Endothelial cell of umbilical vein (primary cell): ENCODE measurements around the gene TNIP1. TPM values are rescaled to one million over a fixed set of nuclear protein-coding genes. Genes with fewer than 3 reads are reported as not detected.
A peak's percentile ranks its signal among the peaks of the same experiment; 100 is the strongest.

Experiments used
- BruUV-seq: library from RNA; stranded (reverse); fragments of 400-500 nt; replicated peaks from 2 replicates; lab custom pipeline; 2021; lab: Mats Ljungman, UMichigan
- CTCF ChIA-PET: fragments of 300-600, 350-600 bp; sonication (Branson Sonifier 250); formaldehyde crosslinking; loops from one replicate; lab custom pipeline; 2021; ENCODE audit warnings: antibody characterized with exemption, inconsistent platforms; lab: Charles Lee
- POLR2A ChIA-PET: fragments of 300-600, 350-600 bp; sonication (Branson Sonifier 250); formaldehyde crosslinking; loops from one replicate; lab custom pipeline; 2021; ENCODE audit warnings: antibody characterized with exemption, inconsistent platforms; lab: Charles Lee
- DNase-seq: peaks from one replicate; pipeline ENCODE4 v3.0.0-alpha.2; 2011; ENCODE audit warnings: low read depth, low spot score
- FAIRE-seq: peaks from 2 replicates; lab custom pipeline; 2011; peaks lifted over from hg19 to GRCh38; lab: Jason Lieb, UNC
- H2AFZ ChIP-seq: 2 replicates; pipeline ENCODE4 v1.6.0; 2012; ENCODE audit warnings: low read depth, low read length, control low read depth, inconsistent platforms
- H3K27ac ChIP-seq: 2 replicates; pipeline ENCODE4 v1.5.1; 2011; ENCODE audit warnings: low read depth, mild to moderate bottlenecking, control low read depth, low read length, moderate library complexity; ENCODE audit not compliant: insufficient read depth
- H3K27me3 ChIP-seq, 2 experiments: 2 replicates each; pipeline versions ENCODE4 v1.6.0 to v1.6.1; 2011; ENCODE audit warnings: low read length in 2 of 2, mixed read lengths in 1 of 2; ENCODE audit not compliant: control insufficient read depth in 2 of 2, insufficient read depth in 2 of 2
- H3K36me3 ChIP-seq, 2 experiments: 2 replicates in 1 of 2; 3 replicates in 1 of 2; pipeline ENCODE4 v1.5.1; 2011; ENCODE audit warnings: low read length in 2 of 2, mild to moderate bottlenecking in 1 of 2, moderate library complexity in 1 of 2; ENCODE audit not compliant: control insufficient read depth in 2 of 2, insufficient read depth in 2 of 2; ENCODE audit errors: extremely low read depth in 1 of 2
- H3K4me1 ChIP-seq: 3 replicates; pipeline ENCODE4 v1.5.1; 2011; ENCODE audit warnings: mild to moderate bottlenecking, low read length; ENCODE audit not compliant: control insufficient read depth, insufficient read depth; ENCODE audit errors: extremely low read depth
- H3K4me2 ChIP-seq: 2 replicates; pipeline ENCODE4 v1.6.1; 2011; ENCODE audit warnings: low read length, control low read depth, mixed read lengths; ENCODE audit not compliant: insufficient read depth
- H3K4me3 ChIP-seq, 3 experiments: fragments of 200-600 bp in 1 of 3; sonication (generic), shearing (Covaris generic) in 1 of 3; replicated peaks in 1 of 3; 2 replicates each; pipeline ENCODE4 v1.5.1; 2011 to 2016; ENCODE audit warnings: control low read depth in 3 of 3, low read length in 3 of 3, mild to moderate bottlenecking in 2 of 3, inconsistent platforms in 1 of 3, low read depth in 1 of 3, moderate library complexity in 1 of 3; ENCODE audit not compliant: insufficient read depth in 1 of 3
- H3K79me2 ChIP-seq: 2 replicates; pipeline ENCODE4 v1.6.0; 2012; ENCODE audit warnings: low read length, inconsistent platforms; ENCODE audit not compliant: control insufficient read depth, insufficient read depth
- H3K9ac ChIP-seq: replicated peaks from 2 replicates; pipeline ENCODE3; 2011; ENCODE audit warnings: low read length, control low read depth; ENCODE audit not compliant: insufficient read depth; ENCODE audit errors: extremely low read depth
- H3K9me1 ChIP-seq: replicated peaks from 3 replicates; pipeline ENCODE4 v1.6.0; 2011; ENCODE audit warnings: mild to moderate bottlenecking, low read length; ENCODE audit not compliant: control insufficient read depth, insufficient read depth; ENCODE audit errors: extremely low read depth
- H3K9me3 ChIP-seq: replicated peaks from 2 replicates; pipeline ENCODE4 v1.5.1; 2012; ENCODE audit warnings: low read length, inconsistent platforms; ENCODE audit not compliant: control insufficient read depth, insufficient read depth
- H4K20me1 ChIP-seq: replicated peaks from 2 replicates; pipeline ENCODE3; 2011; ENCODE audit warnings: mild to moderate bottlenecking, low read length; ENCODE audit not compliant: control insufficient read depth, insufficient read depth; ENCODE audit errors: extremely low read depth
- CTCF ChIP-seq, 2 donors: IDR thresholded peaks; 1 replicate in 1 of 2; 2 replicates in 1 of 2; pipeline ENCODE4 v1.5.1; 2011; ENCODE audit warnings: low read length in 2 of 2, mild to moderate bottlenecking in 2 of 2, moderate library complexity in 2 of 2, control low read depth in 1 of 2, inconsistent platforms in 1 of 2, low read depth in 1 of 2; ENCODE audit not compliant: insufficient read depth in 1 of 2; ENCODE audit errors: extremely low read depth in 1 of 2
- EZH2 ChIP-seq: IDR thresholded peaks from 2 replicates; pipeline ENCODE4 v1.6.1; 2012; ENCODE audit warnings: borderline replicate concordance, low read depth, mild to moderate bottlenecking, moderate library complexity, low read length, inconsistent platforms; ENCODE audit not compliant: severe bottlenecking
- FOS ChIP-seq: IDR thresholded peaks from 2 replicates; pipeline ENCODE4 v1.6.1; 2011; ENCODE audit warnings: mild to moderate bottlenecking, low read length, moderate library complexity, borderline replicate concordance; ENCODE audit not compliant: insufficient read depth
- GATA2 ChIP-seq: IDR thresholded peaks from 2 replicates; pipeline ENCODE4 v1.7.0; 2011; ENCODE audit warnings: low read depth, mild to moderate bottlenecking, moderate library complexity, mixed read lengths, low read length; ENCODE audit not compliant: insufficient read length, insufficient read depth
- JUN ChIP-seq: IDR thresholded peaks from 2 replicates; pipeline ENCODE4 v1.6.1; 2011; ENCODE audit warnings: borderline replicate concordance, low read depth; ENCODE audit not compliant: insufficient read length, insufficient read depth
- MYC ChIP-seq: IDR thresholded peaks from one replicate; pipeline ENCODE4 v1.6.1; 2011; ENCODE audit warnings: mild to moderate bottlenecking, low read depth, low read length
- POLR2A ChIP-seq: IDR thresholded peaks from 2 replicates; pipeline ENCODE4 v1.6.1; 2012; ENCODE audit warnings: low read depth, mild to moderate bottlenecking, control low read depth, low read length
- POLR2AphosphoS5 ChIP-seq: IDR thresholded peaks from 2 replicates; pipeline ENCODE4 v1.6.1; 2012; ENCODE audit warnings: low read depth, mild to moderate bottlenecking, control low read depth, low read length, moderate library complexity; ENCODE audit not compliant: insufficient read depth
- dilution Hi-C: fragments of 300-500 bp; cut with MboI; formaldehyde crosslinking; loops from one replicate; pipeline ENCODE4 v1.15.0; 2019; ENCODE audit warnings: low sequenced_read_pairs; ENCODE audit not compliant: extremely low pct_ligation_motif_present
- intact Hi-C: fragments of 100-400 bp; cut with micrococcal nuclease; formaldehyde crosslinking; loops from one replicate; pipeline ENCODE4 v1.10.0; 2022
- polyA plus RNA-seq, 4 experiments: library from polyadenylated mRNA; depleted of rRNA in 3 of 4; stranded (reverse) in 3 of 4; unstranded in 1 of 4; fragments of >200 nt; gene quantifications; 2 replicates each; pipeline versions ENCODE4 v1.2.1 to v1.2.3, GENCODE V29; 2011 to 2012; ENCODE audit warnings: missing spikeins in 1 of 4
- total RNA-seq: library from RNA; stranded (reverse); gene quantifications from 2 replicates; pipeline ENCODE4 v1.2.3, GENCODE V29; 2021
- TF ChIP-seq, protein P1 (sequence below): IDR thresholded peaks from 2 replicates; pipeline ENCODE4 v1.6.1; 2011; ENCODE audit not compliant: insufficient read depth, insufficient read length

TNIP1 gene
- total and polyA plus RNA-seq, 2 donors (not counting 3 experiments of a cell fraction or from before 2014, with no cell fraction given), result 43.0 to 96.8 TPM

GRCh38 chr5:151058301-151058700 lies 22.5 kb downstream of the TNIP1 start:
- TF ChIP-seq MYC (no peak), CTCF (IDR thresholded peaks at IDR 0.05; ENCODE audit: extremely low read depth in 1 of 2, insufficient read depth in 1 of 2, low read depth in 1 of 2, low read length in 2 of 2) (peak in 1 of 2 donors; percentile 4)
- H3K4me3 ChIP-seq, result no peak overlapping the region
- H3K9me3 ChIP-seq, result no peaks in the 10 kb centered on the region
- ChIA-PET POLR2A (no interaction called here), CTCF (interaction anchor here (0.8 to 6.7 kb wide), 9 partner anchors 10 to 181 kb away, joined by 3 to 45 read pairs (median 4); no protein-coding TSS in a partner anchor)
- dilution Hi-C loops, result no loop called here
- H4K20me1 ChIP-seq, result no peaks in the 10 kb centered on the region
- peaks cover 3 to 45% of the 10 kb centered on the region in 2 experiments for H3K36me3 ChIP-seq
- intact Hi-C loops, result no loop called here
- H3K9ac ChIP-seq, result no peak overlapping the region
- peaks cover 16% of the 10 kb centered on the region for H3K4me1 ChIP-seq
- BruUV-seq, result no TSS peak
- H3K9me1 ChIP-seq, result no peaks in the 10 kb centered on the region
- H3K79me2 ChIP-seq, result no peaks in the 10 kb centered on the region
- no peak overlapping the region for H3K4me2 ChIP-seq
- FAIRE-seq, result no peak
- H3K27me3 ChIP-seq, result no peaks in the 10 kb centered on the region
- H2AFZ ChIP-seq, result no peak overlapping the region
- no peak for DNase-seq
- H3K27ac ChIP-seq, result no peak overlapping the region

DNA sequence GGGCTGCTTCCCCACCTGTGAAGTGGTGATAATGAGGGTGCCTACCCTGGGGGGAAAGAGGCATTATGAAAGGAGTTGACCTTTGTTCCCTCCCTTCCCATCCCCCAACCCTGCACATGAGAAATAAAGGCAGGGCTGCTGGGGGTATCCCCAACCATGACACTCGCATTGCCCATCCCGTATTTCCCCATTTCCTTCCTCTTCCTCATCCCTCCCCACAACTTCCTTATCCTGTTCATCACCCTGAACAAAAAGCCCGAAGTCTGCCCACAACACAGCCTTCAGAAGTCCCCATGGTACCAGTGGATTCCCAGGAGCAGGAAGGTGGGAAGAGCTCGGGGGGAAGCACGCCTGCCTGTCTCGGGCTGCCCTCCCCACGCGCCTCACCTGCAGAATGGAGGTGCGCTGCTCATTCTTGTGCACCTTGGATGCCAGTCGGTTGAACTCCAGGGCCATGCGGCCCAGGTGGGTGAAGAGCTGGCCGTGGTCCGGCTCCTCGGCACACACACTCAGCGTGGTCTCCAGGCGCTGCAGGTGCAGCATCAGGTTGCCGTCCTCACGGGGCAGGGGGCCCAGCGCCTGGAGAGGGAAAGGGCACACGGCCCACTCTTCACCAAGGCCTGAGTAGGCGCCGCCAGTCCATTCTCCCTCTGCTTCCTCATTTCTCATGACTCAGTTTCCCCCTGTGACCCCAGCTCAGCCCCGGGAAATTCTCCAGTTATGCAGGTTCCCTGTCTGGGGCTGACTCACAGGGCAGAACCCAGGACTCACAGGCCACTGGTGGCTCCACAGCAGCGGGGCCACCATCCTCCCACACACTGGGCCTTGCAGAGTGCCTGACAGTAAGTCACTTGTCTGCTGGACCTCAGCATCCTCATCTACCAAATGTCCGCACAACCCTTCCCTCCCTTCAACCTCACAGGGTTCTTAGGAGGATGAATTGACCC lies 24.2 kb downstream of the TNIP1 start:
- ChIA-PET CTCF (interaction anchor here (1.1 to 2.6 kb wide), 3 partner anchors 8 to 59 kb away, joined by 4 to 15 read pairs (median 5); no protein-coding TSS in a partner anchor), POLR2A (no interaction called here)
- FAIRE-seq (no peak), DNase-seq (no peak)
- Histone ChIP-seq H2AFZ (no peak overlapping the region), H3K4me3 (no peak overlapping the region), H3K79me2 (no peaks in the 10 kb centered on the region), H3K9me3 (no peaks in the 10 kb centered on the region), H4K20me1 (no peaks in the 10 kb centered on the region), H3K9ac (no peak overlapping the region), H3K9me1 (no peaks in the 10 kb centered on the region), H3K27me3 (no peaks in the 10 kb centered on the region), H3K4me2 (no peak overlapping the region), H3K36me3 (peaks cover 0 to 38% of the 10 kb centered on the region in 2 experiments), H3K4me1 (peaks cover 7% of the 10 kb centered on the region), H3K27ac (no peak overlapping the region)
- intact Hi-C loops, result no loop called here
- dilution Hi-C loops, result no loop called here
- TF ChIP-seq EZH2 (no peak), MYC (no peak), GATA2 (no peak), POLR2A (no peak), JUN (no peak), CTCF (IDR thresholded peaks at IDR 0.05; ENCODE audit: extremely low read depth in 1 of 2, insufficient read depth in 1 of 2, low read depth in 1 of 2, low read length in 2 of 2) (no peak), FOS (no peak), POLR2AphosphoS5 (no peak)
- TF ChIP-seq, protein P1, sequence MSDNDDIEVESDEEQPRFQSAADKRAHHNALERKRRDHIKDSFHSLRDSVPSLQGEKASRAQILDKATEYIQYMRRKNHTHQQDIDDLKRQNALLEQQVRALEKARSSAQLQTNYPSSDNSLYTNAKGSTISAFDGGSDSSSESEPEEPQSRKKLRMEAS, result no peak
- no TSS peak for BruUV-seq
